Measurements from ENCODE around the gene MYBBP1A.

DNA sequence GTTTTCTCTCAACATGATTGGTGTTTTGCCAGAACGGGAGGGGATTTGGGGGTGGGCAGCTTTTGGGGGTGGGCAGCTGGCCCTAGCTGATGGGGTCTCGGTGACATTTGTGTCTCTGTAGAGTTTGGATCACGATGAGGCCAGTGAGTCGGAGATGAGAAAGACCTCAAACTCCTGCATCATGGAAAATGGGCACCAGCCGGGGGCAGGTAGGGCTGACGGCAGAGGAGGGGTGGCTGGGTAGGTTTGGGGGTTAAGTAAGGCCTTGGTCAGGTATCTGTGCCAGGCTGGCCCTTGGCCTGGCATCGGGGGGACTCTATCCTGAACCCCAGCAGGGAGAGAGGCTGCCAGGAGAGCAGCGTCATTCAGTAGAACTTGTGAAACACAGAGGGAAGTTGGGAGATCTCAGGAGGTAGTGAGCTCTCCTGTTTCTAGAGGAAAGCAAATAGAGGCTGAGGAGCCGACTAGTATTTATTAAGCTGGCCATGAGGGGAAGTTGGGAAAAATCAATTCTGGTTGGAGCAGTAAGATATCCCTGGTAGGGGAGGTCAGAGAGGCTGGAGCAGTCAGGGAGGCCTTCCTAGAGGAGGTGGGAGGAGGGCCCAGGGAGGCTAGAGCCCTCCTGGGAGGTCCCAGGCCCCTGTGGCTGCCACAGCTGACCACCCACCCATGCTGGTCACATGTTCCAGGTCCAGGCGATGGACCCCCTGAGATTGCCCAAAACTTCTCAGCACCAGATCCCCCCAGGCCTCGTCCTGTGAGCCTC lies 37.2 kb upstream of the MYBBP1A start:
- TF ChIP-seq CTCF (IDR thresholded peaks at IDR 0.05) (no peak), EP300 (IDR thresholded peaks at IDR 0.05) (no peak)
